K562 (cell line): Measurements from ENCODE around the gene ZBTB39. TPM values are rescaled to one million over a fixed set of nuclear protein-coding genes. Genes with fewer than 3 reads are reported as not detected.

Experiments
- ATF1 ChIP-seq, 2 experiments: fragments of 450-650 bp in 1 of 2; IDR thresholded peaks; 2 replicates each; pipeline ENCODE4 v1.6.1; 2016; ENCODE audit warnings: missing compliant biosample characterization in 1 of 2, missing genetic modification characterization in 1 of 2
- CBX2 ChIP-seq: fragments of 200-600 bp; sonication (generic); IDR thresholded peaks from one replicate; pipeline ENCODE4 v1.6.1; 2012; ENCODE audit warnings: mild to moderate bottlenecking, low read length, inconsistent platforms; ENCODE audit not compliant: insufficient read depth, poor library complexity, severe bottlenecking
- CBX5 ChIP-seq: IDR thresholded peaks from 2 replicates; pipeline ENCODE4 v1.6.1; 2014; ENCODE audit warnings: low read depth, borderline replicate concordance
- FOXM1 ChIP-seq, 2 experiments: fragments of 450-650 bp in 1 of 2; sonication (generic) in 1 of 2; formaldehyde crosslinking in 1 of 2; IDR thresholded peaks; 2 replicates each; pipeline versions ENCODE4 v1.6.1 to v1.9.0; 2017 to 2022; ENCODE audit warnings: low read depth in 2 of 2, mild to moderate bottlenecking in 2 of 2, missing genetic modification reagents in 1 of 2, moderate library complexity in 1 of 2
- MTA3 ChIP-seq: fragments of 450-650 bp; formaldehyde crosslinking; IDR thresholded peaks from 2 replicates; pipeline ENCODE4 v1.6.1; 2017; ENCODE audit warnings: mild to moderate bottlenecking, borderline replicate concordance
- NFATC3 ChIP-seq: fragments of 450-650 bp; IDR thresholded peaks from 2 replicates; pipeline ENCODE4 v1.6.1; 2017; ENCODE audit warnings: mild to moderate bottlenecking
- NFIX ChIP-seq: fragments of 250-450 bp; sonication (Bioruptor Pico); IDR thresholded peaks from 2 replicates; pipeline ENCODE4 v1.4.0; 2020; ENCODE audit warnings: low read depth, mild to moderate bottlenecking, moderate library complexity
- RCOR1 ChIP-seq, 2 experiments: IDR thresholded peaks; 2 replicates each; pipeline ENCODE4 v1.6.1; 2012; ENCODE audit warnings: low read depth in 2 of 2, low read length in 2 of 2, borderline replicate concordance in 1 of 2, improper control_type of control experiment in 1 of 2
- TARDBP ChIP-seq: fragments of 450-650 bp; IDR thresholded peaks from 2 replicates; pipeline ENCODE4 v1.6.1; 2016
- ZNF197 ChIP-seq: fragments of 200-800 bp; sonication (Bioruptor generic); IDR thresholded peaks from 2 replicates; pipeline ENCODE4 v1.6.1; 2016; ENCODE audit warnings: low read depth, missing genetic modification characterization, missing compliant biosample characterization
- polyA plus RNA-seq, 8 experiments: library from polyadenylated mRNA; depleted of rRNA in 4 of 8; stranded (reverse) in 5 of 8; unstranded in 3 of 8; fragments of >200 nt; fragmentation: Nextera tagmentation in 2 of 8; fragmentation: Illumina TruSeq in 1 of 8; extraction: Ambion mirVana in 2 of 8; extraction: Trizol in 1 of 8; gene quantifications; 2 replicates each; pipeline versions ENCODE4 v1.2.1 to v1.2.3, GENCODE V29; 2011 to 2014; ENCODE audit warnings: inconsistent platforms in 1 of 8, missing spikeins in 1 of 8
- total RNA-seq, 7 experiments: library from RNA; depleted of rRNA in 6 of 7; stranded (reverse); fragments of >200 nt in 6 of 7; fragmentation: Illumina TruSeq in 2 of 7; extraction: Trizol in 2 of 7; gene quantifications; 2 replicates each; pipeline versions ENCODE4 v1.2.1 to v1.2.3, GENCODE V29; 2011 to 2021; ENCODE audit warnings: low replicate concordance in 1 of 7
- TF ChIP-seq, protein P1 (sequence below): fragments of 450-650 bp; IDR thresholded peaks from 2 replicates; pipeline ENCODE4 v1.6.1; 2016; ENCODE audit warnings: mild to moderate bottlenecking, moderate library complexity
- TF ChIP-seq, protein P2 (sequence below): IDR thresholded peaks from 2 replicates; pipeline ENCODE4 v1.6.1; 2016; ENCODE audit warnings: missing genetic modification characterization, missing compliant biosample characterization
- TF ChIP-seq, protein P3 (sequence below): fragments of 450-650 bp; formaldehyde crosslinking; IDR thresholded peaks from 2 replicates; pipeline ENCODE4 v1.4.0; 2020; ENCODE audit warnings: mild to moderate bottlenecking, moderate library complexity

Gene ZBTB39
- total and polyA plus RNA-seq, 9 of the 15 experiments (the other 6 are each of a cell fraction or from before 2014, with no cell fraction given), result 3.3 to 13.3 (median 8.6) TPM

DNA sequence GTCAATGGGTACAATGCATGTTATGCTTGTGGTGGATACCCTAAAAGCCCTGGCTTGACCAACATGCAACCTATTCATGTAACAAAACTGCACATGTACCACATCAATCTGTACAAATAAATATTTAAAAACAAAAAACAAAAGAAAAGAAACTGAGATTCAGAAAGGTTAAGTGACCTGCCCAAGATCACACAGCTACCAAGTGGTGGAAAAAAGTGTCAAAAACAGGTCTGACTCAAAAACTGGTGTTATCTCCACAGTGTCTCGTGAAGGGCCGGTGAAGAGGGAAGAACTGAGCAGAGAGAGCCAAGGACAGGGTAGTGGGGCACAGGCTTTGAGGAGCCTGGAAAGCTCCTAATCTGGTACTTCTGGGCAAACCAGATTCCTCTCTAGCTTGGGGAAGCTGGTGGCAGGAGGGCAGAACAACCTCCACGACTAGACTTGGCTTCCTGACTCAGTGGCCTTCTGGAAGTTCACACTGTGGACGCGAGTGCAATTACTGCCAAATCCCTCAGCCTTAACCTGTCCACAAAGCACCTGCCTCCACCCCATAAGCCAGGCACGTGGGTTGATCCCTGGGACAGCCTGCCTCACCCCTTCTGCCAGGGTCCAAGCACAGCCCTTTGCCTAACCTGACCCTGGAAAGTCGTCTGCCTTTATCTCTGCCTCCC lies 15.6 kb downstream of the ZBTB39 start (continued):
- TF ChIP-seq, protein P1, sequence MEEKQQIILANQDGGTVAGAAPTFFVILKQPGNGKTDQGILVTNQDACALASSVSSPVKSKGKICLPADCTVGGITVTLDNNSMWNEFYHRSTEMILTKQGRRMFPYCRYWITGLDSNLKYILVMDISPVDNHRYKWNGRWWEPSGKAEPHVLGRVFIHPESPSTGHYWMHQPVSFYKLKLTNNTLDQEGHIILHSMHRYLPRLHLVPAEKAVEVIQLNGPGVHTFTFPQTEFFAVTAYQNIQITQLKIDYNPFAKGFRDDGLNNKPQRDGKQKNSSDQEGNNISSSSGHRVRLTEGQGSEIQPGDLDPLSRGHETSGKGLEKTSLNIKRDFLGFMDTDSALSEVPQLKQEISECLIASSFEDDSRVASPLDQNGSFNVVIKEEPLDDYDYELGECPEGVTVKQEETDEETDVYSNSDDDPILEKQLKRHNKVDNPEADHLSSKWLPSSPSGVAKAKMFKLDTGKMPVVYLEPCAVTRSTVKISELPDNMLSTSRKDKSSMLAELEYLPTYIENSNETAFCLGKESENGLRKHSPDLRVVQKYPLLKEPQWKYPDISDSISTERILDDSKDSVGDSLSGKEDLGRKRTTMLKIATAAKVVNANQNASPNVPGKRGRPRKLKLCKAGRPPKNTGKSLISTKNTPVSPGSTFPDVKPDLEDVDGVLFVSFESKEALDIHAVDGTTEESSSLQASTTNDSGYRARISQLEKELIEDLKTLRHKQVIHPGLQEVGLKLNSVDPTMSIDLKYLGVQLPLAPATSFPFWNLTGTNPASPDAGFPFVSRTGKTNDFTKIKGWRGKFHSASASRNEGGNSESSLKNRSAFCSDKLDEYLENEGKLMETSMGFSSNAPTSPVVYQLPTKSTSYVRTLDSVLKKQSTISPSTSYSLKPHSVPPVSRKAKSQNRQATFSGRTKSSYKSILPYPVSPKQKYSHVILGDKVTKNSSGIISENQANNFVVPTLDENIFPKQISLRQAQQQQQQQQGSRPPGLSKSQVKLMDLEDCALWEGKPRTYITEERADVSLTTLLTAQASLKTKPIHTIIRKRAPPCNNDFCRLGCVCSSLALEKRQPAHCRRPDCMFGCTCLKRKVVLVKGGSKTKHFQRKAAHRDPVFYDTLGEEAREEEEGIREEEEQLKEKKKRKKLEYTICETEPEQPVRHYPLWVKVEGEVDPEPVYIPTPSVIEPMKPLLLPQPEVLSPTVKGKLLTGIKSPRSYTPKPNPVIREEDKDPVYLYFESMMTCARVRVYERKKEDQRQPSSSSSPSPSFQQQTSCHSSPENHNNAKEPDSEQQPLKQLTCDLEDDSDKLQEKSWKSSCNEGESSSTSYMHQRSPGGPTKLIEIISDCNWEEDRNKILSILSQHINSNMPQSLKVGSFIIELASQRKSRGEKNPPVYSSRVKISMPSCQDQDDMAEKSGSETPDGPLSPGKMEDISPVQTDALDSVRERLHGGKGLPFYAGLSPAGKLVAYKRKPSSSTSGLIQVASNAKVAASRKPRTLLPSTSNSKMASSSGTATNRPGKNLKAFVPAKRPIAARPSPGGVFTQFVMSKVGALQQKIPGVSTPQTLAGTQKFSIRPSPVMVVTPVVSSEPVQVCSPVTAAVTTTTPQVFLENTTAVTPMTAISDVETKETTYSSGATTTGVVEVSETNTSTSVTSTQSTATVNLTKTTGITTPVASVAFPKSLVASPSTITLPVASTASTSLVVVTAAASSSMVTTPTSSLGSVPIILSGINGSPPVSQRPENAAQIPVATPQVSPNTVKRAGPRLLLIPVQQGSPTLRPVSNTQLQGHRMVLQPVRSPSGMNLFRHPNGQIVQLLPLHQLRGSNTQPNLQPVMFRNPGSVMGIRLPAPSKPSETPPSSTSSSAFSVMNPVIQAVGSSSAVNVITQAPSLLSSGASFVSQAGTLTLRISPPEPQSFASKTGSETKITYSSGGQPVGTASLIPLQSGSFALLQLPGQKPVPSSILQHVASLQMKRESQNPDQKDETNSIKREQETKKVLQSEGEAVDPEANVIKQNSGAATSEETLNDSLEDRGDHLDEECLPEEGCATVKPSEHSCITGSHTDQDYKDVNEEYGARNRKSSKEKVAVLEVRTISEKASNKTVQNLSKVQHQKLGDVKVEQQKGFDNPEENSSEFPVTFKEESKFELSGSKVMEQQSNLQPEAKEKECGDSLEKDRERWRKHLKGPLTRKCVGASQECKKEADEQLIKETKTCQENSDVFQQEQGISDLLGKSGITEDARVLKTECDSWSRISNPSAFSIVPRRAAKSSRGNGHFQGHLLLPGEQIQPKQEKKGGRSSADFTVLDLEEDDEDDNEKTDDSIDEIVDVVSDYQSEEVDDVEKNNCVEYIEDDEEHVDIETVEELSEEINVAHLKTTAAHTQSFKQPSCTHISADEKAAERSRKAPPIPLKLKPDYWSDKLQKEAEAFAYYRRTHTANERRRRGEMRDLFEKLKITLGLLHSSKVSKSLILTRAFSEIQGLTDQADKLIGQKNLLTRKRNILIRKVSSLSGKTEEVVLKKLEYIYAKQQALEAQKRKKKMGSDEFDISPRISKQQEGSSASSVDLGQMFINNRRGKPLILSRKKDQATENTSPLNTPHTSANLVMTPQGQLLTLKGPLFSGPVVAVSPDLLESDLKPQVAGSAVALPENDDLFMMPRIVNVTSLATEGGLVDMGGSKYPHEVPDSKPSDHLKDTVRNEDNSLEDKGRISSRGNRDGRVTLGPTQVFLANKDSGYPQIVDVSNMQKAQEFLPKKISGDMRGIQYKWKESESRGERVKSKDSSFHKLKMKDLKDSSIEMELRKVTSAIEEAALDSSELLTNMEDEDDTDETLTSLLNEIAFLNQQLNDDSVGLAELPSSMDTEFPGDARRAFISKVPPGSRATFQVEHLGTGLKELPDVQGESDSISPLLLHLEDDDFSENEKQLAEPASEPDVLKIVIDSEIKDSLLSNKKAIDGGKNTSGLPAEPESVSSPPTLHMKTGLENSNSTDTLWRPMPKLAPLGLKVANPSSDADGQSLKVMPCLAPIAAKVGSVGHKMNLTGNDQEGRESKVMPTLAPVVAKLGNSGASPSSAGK, result peak; percentile 75
- TF ChIP-seq FOXM1 (IDR thresholded peaks at IDR 0.05; ENCODE audit: low read depth) (no peak), FOXM1 (CRISPR knock-in tag; IDR thresholded peaks at IDR 0.05; ENCODE audit: low read depth) (no peak), MTA3 (no peak), CBX2 (no peak), CBX5 (no peak), RCOR1 (IDR thresholded peaks at IDR 0.05; ENCODE audit: borderline replicate concordance in 1 of 2, low read depth in 2 of 2, low read length in 2 of 2) (0 out of 4 replicates have a peak, but pooled peaks of 1 of the 2 experiments have one; percentile 32), ATF1 (CRISPR knock-in tag; IDR thresholded peaks at IDR 0.05) (no peak), ATF1 (tag; IDR thresholded peaks at IDR 0.05) (no peak), ZNF197 (0 out of 2 replicates have a peak, but pooled peaks have one; percentile 27), TARDBP (no peak), NFIX (CRISPR knock-in tag) (no peak), NFATC3 (no peak)
- TF ChIP-seq, protein P2, sequence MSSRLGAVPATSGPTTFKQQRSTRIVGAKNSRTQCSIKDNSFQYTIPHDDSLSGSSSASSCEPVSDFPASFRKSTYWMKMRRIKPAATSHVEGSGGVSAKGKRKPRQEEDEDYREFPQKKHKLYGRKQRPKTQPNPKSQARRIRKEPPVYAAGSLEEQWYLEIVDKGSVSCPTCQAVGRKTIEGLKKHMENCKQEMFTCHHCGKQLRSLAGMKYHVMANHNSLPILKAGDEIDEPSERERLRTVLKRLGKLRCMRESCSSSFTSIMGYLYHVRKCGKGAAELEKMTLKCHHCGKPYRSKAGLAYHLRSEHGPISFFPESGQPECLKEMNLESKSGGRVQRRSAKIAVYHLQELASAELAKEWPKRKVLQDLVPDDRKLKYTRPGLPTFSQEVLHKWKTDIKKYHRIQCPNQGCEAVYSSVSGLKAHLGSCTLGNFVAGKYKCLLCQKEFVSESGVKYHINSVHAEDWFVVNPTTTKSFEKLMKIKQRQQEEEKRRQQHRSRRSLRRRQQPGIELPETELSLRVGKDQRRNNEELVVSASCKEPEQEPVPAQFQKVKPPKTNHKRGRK (tag), result no peak
- TF ChIP-seq, protein P3, sequence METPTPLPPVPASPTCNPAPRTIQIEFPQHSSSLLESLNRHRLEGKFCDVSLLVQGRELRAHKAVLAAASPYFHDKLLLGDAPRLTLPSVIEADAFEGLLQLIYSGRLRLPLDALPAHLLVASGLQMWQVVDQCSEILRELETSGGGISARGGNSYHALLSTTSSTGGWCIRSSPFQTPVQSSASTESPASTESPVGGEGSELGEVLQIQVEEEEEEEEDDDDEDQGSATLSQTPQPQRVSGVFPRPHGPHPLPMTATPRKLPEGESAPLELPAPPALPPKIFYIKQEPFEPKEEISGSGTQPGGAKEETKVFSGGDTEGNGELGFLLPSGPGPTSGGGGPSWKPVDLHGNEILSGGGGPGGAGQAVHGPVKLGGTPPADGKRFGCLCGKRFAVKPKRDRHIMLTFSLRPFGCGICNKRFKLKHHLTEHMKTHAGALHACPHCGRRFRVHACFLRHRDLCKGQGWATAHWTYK (CRISPR knock-in tag), result no peak
